CD4-positive, alpha-beta memory T cell (primary cell): ENCODE results near the gene SLC7A7. TPM values are rescaled to one million over a fixed set of nuclear protein-coding genes. Genes with fewer than 3 reads are reported as not detected.

ENCODE experiments used
- CTCF ChIA-PET: fragments of 350-600 bp; sonication (Branson Sonifier 250); formaldehyde crosslinking; loops from one replicate; lab custom pipeline; 2021; ENCODE audit warnings: inconsistent platforms; ENCODE audit not compliant: partially characterized antibody; lab: Charles Lee
- POLR2A ChIA-PET: fragments of 350-600 bp; sonication (Branson Sonifier 250); formaldehyde crosslinking; loops from one replicate; lab custom pipeline; 2021; ENCODE audit not compliant: partially characterized antibody; lab: Charles Lee
- DNase-seq, 5 donors: peaks; one replicate each; pipeline versions ENCODE4 v3.0.0 to v3.0.0-alpha.2; 2020 to 2022; ENCODE audit warnings: mixed read lengths in 1 of 5
- H3K27ac ChIP-seq: one replicate; pipeline ENCODE4 v1.7.0; 2013; ENCODE audit warnings: low read depth, low read length
- H3K27me3 ChIP-seq: 2 replicates; pipeline ENCODE4 v1.7.0; 2013; ENCODE audit warnings: mild to moderate bottlenecking, low read length, moderate library complexity; ENCODE audit not compliant: insufficient read depth
- H3K36me3 ChIP-seq: 2 replicates; pipeline ENCODE4 v1.7.0; 2013; ENCODE audit warnings: mild to moderate bottlenecking, low read length, moderate library complexity; ENCODE audit not compliant: insufficient read depth
- H3K4me1 ChIP-seq: 2 replicates; pipeline ENCODE4 v1.7.0; 2013; ENCODE audit warnings: mild to moderate bottlenecking, low read length, moderate library complexity; ENCODE audit not compliant: insufficient read depth
- H3K4me3 ChIP-seq, 2 donors: one replicate each; pipeline ENCODE4 v1.7.0; 2013; ENCODE audit warnings: low read length in 2 of 2, mild to moderate bottlenecking in 1 of 2
- H3K9me3 ChIP-seq, 2 donors: one replicate each; pipeline ENCODE4 v1.7.0; 2013; ENCODE audit warnings: low read length in 2 of 2, control low read depth in 1 of 2; ENCODE audit not compliant: control insufficient read depth in 1 of 2
- H3K27ac Mint-ChIP-seq, 7 donors: one replicate each; pipeline ENCODE4 v1.8.0; 2020 to 2021; ENCODE audit warnings: mixed read lengths in 7 of 7, mild to moderate bottlenecking in 6 of 7, inconsistent platforms in 3 of 7, moderate library complexity in 3 of 7
- H3K27me3 Mint-ChIP-seq, 2 donors: one replicate each; pipeline ENCODE4 v1.8.0; 2020 to 2021; ENCODE audit warnings: mixed read lengths in 2 of 2
- H3K36me3 Mint-ChIP-seq, 2 donors: one replicate each; pipeline ENCODE4 v1.8.0; 2020 to 2021; ENCODE audit warnings: mixed read lengths in 2 of 2, inconsistent platforms in 1 of 2, mild to moderate bottlenecking in 1 of 2
- H3K4me1 Mint-ChIP-seq, 4 donors: one replicate each; pipeline ENCODE4 v1.8.0; 2020 to 2021; ENCODE audit warnings: mixed read lengths in 4 of 4, mild to moderate bottlenecking in 1 of 4
- H3K4me3 Mint-ChIP-seq, 8 donors: one replicate each; pipeline ENCODE4 v1.8.0; 2020 to 2021; ENCODE audit warnings: mixed read lengths in 8 of 8, mild to moderate bottlenecking in 7 of 8, moderate library complexity in 6 of 8, inconsistent platforms in 3 of 8
- H3K9me3 Mint-ChIP-seq, 8 donors: one replicate each; pipeline ENCODE4 v1.8.0; 2020 to 2021; ENCODE audit warnings: mixed read lengths in 8 of 8, mild to moderate bottlenecking in 5 of 8, inconsistent platforms in 3 of 8, moderate library complexity in 1 of 8
- intact Hi-C: fragments of 100-400 bp; cut with micrococcal nuclease; formaldehyde crosslinking; loops from one replicate; pipeline ENCODE4 v1.15.1; 2023
- polyA plus RNA-seq, 2 donors: library from polyadenylated mRNA; unstranded; fragments of 300-500 nt; fragmentation: Illumina TruSeq; gene quantifications; one replicate each; pipeline ENCODE4 v1.2.3, GENCODE V29; 2021
- total RNA-seq, 2 experiments: library from RNA; stranded (reverse); gene quantifications; one replicate each; pipeline ENCODE4 v1.2.3, GENCODE V29; 2021

Gene SLC7A7
- total and polyA plus RNA-seq, 4 experiments from 2014 or later = 0.21 to 1.5 (median 0.72) TPM

DNA sequence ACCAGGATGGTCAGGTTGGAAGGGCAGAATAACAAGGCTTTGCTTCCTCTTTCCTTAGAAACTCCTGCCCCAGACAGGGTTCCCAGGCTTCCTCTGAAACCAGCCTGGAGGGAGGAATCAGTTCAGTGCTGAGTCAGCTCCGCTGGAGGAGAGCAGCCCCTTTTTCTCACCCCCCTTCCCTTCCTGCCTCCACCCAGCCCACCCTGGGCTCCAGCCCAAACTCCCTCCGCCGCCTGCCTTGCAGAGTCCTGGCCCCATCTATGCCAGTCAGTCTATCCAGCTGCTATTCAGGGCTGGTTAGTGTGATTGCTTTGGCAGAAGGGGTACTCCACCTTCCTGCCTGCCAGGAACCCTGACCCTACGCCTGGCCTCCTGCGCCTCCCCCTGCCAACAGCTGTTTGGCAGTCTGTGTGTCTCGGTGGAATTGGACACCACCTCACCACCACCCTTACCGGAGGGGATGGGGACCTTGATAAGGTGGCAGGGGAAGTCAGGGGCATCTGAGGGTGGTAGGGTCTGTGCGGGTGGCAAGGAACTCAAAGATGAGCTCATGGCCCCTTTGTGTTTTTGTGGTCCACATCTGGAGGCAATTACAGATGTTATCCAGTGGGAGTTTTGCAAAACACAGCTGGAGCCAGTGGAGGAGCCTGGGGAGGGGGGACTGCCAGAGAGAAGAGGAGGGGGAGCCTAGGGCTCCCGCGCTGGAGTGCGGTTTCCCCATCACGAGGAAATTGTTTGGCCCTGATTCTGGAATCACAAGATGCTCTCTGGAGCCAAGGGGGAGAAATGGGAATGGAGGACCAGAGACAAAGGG, 33.3 kb upstream of the SLC7A7 start:
- H3K4me3 Mint-ChIP-seq = no peak overlapping the region
- Histone ChIP-seq H3K4me1 (peaks cover 9% of the 10 kb centered on the region), H3K36me3 (no peaks in the 10 kb centered on the region), H3K4me3 (no peak overlapping the region), H3K27me3 (no peaks in the 10 kb centered on the region), H3K9me3 (no peaks in the 10 kb centered on the region), H3K27ac (no peak overlapping the region)
- no peak for DNase-seq
- intact Hi-C loops = no loop called here
- H3K4me1 Mint-ChIP-seq = peaks cover 0 to 9% (median 6%) of the 10 kb centered on the region in 4 donors
- CTCF ChIA-PET = interaction anchor here (0.9 to 19.6 kb wide), 7 partner anchors 8 to 277 kb away, joined by 3 to 403 read pairs (median 3); partner anchors contain the start of gene MRPL52
- H3K9me3 Mint-ChIP-seq = peaks cover 0 to 1% (median 0%) of the 10 kb centered on the region in 8 donors
- no peak overlapping the region for H3K27ac Mint-ChIP-seq
- POLR2A ChIA-PET = no interaction called here
- H3K27me3 Mint-ChIP-seq = peaks cover 0 to 5% of the 10 kb centered on the region in 2 donors
- no peaks in the 10 kb centered on the region for H3K36me3 Mint-ChIP-seq

DNA sequence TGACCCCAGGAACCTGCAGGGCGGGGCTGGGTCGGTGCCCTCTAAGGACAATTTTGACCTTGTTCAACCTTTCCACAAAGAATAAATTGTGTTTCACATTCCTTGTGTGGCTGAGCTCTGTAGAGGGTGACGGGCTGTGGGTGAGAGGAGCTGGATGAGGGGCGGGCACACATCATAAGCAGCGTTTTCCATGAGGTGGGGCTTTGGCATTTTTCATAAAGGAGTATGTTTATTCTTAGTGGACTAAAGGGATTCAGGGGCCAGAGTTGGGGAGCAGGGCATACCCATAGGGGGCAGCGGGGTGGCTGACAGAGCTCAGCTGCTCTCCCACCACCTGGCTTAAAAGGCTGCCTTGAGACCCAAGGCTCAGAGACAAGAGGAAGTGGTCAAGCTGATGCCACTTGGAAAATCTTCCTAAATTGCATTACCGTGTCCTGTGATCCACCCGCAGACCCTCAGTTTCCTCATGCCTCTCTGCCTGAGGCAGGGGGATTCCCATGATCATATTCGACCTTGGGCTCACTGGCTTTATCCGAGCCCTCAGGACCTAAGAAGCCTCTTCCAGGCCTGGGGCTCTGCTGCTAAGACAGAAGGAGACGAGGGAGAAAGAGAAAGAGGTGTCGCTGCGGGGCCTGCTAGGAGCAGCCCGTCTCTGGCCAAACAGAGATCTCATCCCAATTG, 32.6 kb upstream of the SLC7A7 start:
- H3K9me3 ChIP-seq = no peaks in the 10 kb centered on the region
- no peaks in the 10 kb centered on the region for H3K27me3 ChIP-seq
- no peak for DNase-seq
- no peak overlapping the region for H3K4me3 ChIP-seq
- H3K36me3 Mint-ChIP-seq = no peaks in the 10 kb centered on the region
- peaks cover 3 to 5% of the 10 kb centered on the region in 2 donors for H3K27me3 Mint-ChIP-seq
- intact Hi-C loops = no loop called here
- peaks cover 0 to 1% (median 0%) of the 10 kb centered on the region in 8 donors for H3K9me3 Mint-ChIP-seq
- H3K4me3 Mint-ChIP-seq = no peak overlapping the region
- H3K36me3 ChIP-seq = no peaks in the 10 kb centered on the region
- H3K27ac ChIP-seq = no peak overlapping the region
- CTCF ChIA-PET = interaction anchor here (1.0 to 19.6 kb wide), 4 partner anchors 23 to 54 kb away, joined by 3 to 403 read pairs (median 4); partner anchors contain the start of gene MRPL52
- peak overlapping the region in 1 of 7 donors; percentile 19 for H3K27ac Mint-ChIP-seq
- POLR2A ChIA-PET = no interaction called here
- peaks cover 0 to 2% (median under 1%) of the 10 kb centered on the region in 4 donors for H3K4me1 Mint-ChIP-seq
- H3K4me1 ChIP-seq = peaks cover under 1% of the 10 kb centered on the region

DNA sequence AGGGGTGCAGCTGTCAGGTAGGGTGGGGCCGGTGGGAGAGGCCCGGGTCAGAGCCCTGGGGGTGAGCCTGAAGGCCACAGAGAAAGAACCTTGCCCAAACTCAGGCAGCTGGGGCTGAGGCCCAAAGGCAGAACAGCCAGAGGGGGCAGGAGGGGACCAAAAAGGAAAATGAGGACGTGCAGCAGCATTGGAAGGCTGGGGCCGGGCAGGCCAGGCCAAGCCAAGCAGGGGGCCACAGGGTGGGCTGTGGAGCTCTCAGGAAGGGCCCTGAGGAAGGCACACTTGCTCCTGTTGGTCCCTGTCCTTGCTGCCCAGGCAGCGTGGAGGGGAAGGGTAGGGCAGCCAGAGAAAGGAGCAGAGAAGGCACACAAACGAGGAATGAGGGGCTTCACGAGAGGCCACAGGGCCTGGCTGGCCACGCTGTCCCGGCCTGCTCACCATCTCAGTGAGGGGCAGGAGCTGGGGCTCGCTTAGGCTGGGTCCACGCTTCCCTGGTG, 31.6 kb upstream of the SLC7A7 start:
- no peaks in the 10 kb centered on the region for H3K36me3 ChIP-seq

DNA sequence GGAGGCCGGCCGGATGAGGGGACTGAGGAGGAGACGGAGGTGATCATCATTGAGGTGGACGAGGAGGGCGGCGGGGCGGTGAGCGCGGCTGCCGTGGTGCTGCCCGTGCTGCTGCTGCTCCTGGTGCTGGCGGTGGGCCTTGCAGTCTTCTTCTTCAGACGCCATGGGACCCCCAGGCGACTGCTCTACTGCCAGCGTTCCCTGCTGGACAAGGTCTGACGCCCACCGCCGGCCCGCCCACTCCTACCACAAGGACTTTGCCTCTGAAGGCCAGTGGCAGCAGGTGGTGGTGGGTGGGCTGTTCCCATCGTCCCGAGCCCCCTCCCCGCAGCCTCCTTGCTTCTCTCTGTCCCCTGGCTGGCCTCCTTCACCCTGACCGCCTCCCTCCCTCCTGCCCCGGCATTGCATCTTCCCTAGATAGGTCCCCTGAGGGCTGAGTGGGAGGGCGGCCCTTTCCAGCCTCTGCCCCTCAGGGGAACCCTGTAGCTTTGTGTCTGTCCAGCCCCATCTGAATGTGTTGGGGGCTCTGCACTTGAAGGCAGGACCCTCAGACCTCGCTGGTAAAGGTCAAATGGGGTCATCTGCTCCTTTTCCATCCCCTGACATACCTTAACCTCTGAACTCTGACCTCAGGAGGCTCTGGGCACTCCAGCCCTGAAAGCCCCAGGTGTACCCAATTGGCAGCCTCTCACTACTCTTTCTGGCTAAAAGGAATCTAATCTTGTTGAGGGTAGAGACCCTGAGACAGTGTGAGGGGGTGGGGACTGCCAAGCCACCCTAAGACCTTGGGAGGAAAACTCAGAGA, 30.8 kb upstream of the SLC7A7 start:
- no peaks in the 10 kb centered on the region for H3K4me1 ChIP-seq
- H3K9me3 Mint-ChIP-seq = peaks cover 0 to 1% (median 0%) of the 10 kb centered on the region in 8 donors

More for the DNA sequence above, 31.6 kb upstream of the SLC7A7 start:
- Mint-ChIP-seq H3K27ac (no peak overlapping the region), H3K36me3 (no peaks in the 10 kb centered on the region), H3K4me1 (no peaks in the 10 kb centered on the region), H3K4me3 (no peak overlapping the region), H3K27me3 (peaks cover 3 to 5% of the 10 kb centered on the region in 2 donors), H3K9me3 (peaks cover 0 to 1% (median 0%) of the 10 kb centered on the region in 8 donors)
- Histone ChIP-seq H3K9me3 (no peaks in the 10 kb centered on the region), H3K4me1 (no peaks in the 10 kb centered on the region), H3K27me3 (no peaks in the 10 kb centered on the region), H3K4me3 (no peak overlapping the region), H3K27ac (no peak overlapping the region)
- POLR2A ChIA-PET = no interaction called here
- intact Hi-C loops = no loop called here
- DNase-seq = no peak
- CTCF ChIA-PET = interaction anchor here (0.8 to 2.0 kb wide), 2 partner anchors 11 to 55 kb away, joined by 3 to 6 read pairs; no protein-coding TSS in a partner anchor

DNA sequence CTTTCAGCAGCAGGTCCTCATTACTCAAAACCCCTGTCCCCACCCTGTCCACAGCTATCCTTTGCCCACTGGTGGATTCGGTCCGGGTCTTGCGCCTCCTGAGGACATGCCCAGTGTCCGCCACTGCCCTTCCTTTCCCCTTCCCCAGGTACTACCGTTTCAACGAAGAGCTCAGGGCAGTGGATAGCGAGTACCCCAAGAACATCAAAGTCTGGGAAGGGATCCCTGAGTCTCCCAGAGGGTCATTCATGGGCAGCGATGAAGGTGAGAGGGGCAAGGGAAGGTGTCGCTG, 29.8 kb upstream of the SLC7A7 start:
- POLR2A ChIA-PET = interaction anchor here (1.2 kb wide), 1 partner anchor 44 kb away, joined by 6 read pairs; no protein-coding TSS in a partner anchor
- peaks cover 3 to 13% of the 10 kb centered on the region in 2 donors for H3K27me3 Mint-ChIP-seq

More for the DNA sequence above, 30.8 kb upstream of the SLC7A7 start:
- ChIA-PET POLR2A (interaction anchor here (1.2 kb wide), 1 partner anchor 43 kb away, joined by 6 read pairs; no protein-coding TSS in a partner anchor), CTCF (interaction anchor here (0.8 to 2.0 kb wide), 3 partner anchors 9 to 56 kb away, joined by 3 to 6 read pairs (median 4); no protein-coding TSS in a partner anchor)
- Mint-ChIP-seq H3K4me1 (no peaks in the 10 kb centered on the region), H3K27me3 (peaks cover 3 to 8% of the 10 kb centered on the region in 2 donors), H3K4me3 (no peak overlapping the region), H3K27ac (no peak overlapping the region), H3K36me3 (no peaks in the 10 kb centered on the region)
- Histone ChIP-seq H3K4me3 (no peak overlapping the region), H3K27ac (no peak overlapping the region), H3K9me3 (no peaks in the 10 kb centered on the region), H3K27me3 (no peaks in the 10 kb centered on the region), H3K36me3 (no peaks in the 10 kb centered on the region)
- intact Hi-C loops = no loop called here
- DNase-seq = no peak

DNA sequence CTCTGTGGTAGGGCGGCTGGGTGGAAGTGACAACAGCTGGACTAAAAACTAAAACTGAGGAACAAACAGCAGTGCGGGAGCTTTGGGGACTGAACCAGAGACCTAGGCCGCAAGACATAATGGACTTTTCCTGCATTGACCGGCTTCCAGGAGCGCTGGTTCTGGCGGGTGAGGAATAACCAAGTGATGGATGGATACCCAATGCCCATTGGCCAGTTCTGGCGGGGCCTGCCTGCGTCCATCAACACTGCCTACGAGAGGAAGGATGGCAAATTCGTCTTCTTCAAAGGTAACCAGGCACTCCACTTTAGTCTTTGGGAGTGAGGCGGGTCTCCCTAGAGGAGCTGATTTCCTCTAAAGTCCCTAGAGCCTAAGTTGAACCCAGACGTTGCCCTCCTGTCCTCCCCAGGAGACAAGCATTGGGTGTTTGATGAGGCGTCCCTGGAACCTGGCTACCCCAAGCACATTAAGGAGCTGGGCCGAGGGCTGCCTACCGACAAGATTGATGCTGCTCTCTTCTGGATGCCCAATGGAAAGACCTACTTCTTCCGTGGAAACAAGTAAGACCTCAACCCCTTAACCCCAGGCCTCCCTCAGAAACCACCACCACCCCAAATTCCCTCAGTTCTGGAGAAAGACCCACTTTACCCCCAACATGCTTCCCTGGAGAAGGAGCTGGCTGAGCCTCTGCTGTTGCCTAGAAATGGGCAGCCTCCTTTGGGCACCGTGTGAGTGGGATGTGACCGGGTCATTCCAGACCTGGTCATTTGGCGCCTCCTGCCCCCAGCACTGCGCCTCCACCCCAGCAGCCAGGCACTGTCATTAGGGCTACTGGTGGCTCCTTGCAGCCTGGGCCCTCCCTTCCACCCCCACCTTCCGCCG, 29.2 kb upstream of the SLC7A7 start:
- POLR2A ChIA-PET = interaction anchor here (1.2 kb wide), 1 partner anchor 44 kb away, joined by 6 read pairs; no protein-coding TSS in a partner anchor
- no peaks in the 10 kb centered on the region for H3K4me1 Mint-ChIP-seq
- CTCF ChIA-PET = interaction anchor here (0.8 to 3.1 kb wide), 6 partner anchors 9 to 274 kb away, joined by 3 to 13 read pairs (median 4); no protein-coding TSS in a partner anchor
- H3K27me3 ChIP-seq = no peaks in the 10 kb centered on the region
- H3K27ac Mint-ChIP-seq = no peak overlapping the region
- peaks cover 3 to 14% of the 10 kb centered on the region in 2 donors for H3K27me3 Mint-ChIP-seq
- intact Hi-C loops = no loop called here
- DNase-seq = no peak
- H3K36me3 ChIP-seq = no peaks in the 10 kb centered on the region
- no peaks in the 10 kb centered on the region for H3K36me3 Mint-ChIP-seq
- H3K4me3 ChIP-seq = no peak overlapping the region
- no peak overlapping the region for H3K4me3 Mint-ChIP-seq
- H3K9me3 Mint-ChIP-seq = peaks cover 0 to 1% (median 0%) of the 10 kb centered on the region in 8 donors
- no peak overlapping the region for H3K27ac ChIP-seq
- H3K4me1 ChIP-seq = no peaks in the 10 kb centered on the region
- H3K9me3 ChIP-seq = no peaks in the 10 kb centered on the region

More for the DNA sequence above, 29.8 kb upstream of the SLC7A7 start:
- intact Hi-C loops = no loop called here
- Mint-ChIP-seq H3K4me3 (no peak overlapping the region), H3K36me3 (no peaks in the 10 kb centered on the region), H3K27ac (no peak overlapping the region), H3K9me3 (peaks cover 0 to 1% (median 0%) of the 10 kb centered on the region in 8 donors), H3K4me1 (no peaks in the 10 kb centered on the region)
- H3K27me3 ChIP-seq = no peaks in the 10 kb centered on the region
- no peaks in the 10 kb centered on the region for H3K9me3 ChIP-seq
- no peaks in the 10 kb centered on the region for H3K4me1 ChIP-seq
- H3K36me3 ChIP-seq = no peaks in the 10 kb centered on the region
- no peak overlapping the region for H3K4me3 ChIP-seq
- CTCF ChIA-PET = interaction anchor here (0.8 to 3.1 kb wide), 6 partner anchors 8 to 274 kb away, joined by 3 to 13 read pairs (median 4); no protein-coding TSS in a partner anchor
- no peak overlapping the region for H3K27ac ChIP-seq
- DNase-seq = no peak
